Fibroblast of skin of left quadriceps (primary cell): ENCODE results near the gene MNX1.

Experiments
- DNase-seq, 2 experiments: peaks; one replicate each; pipeline ENCODE4 v3.0.0-alpha.2; 2013; ENCODE audit warnings: low read depth in 2 of 2

The MNX1 gene

DNA sequence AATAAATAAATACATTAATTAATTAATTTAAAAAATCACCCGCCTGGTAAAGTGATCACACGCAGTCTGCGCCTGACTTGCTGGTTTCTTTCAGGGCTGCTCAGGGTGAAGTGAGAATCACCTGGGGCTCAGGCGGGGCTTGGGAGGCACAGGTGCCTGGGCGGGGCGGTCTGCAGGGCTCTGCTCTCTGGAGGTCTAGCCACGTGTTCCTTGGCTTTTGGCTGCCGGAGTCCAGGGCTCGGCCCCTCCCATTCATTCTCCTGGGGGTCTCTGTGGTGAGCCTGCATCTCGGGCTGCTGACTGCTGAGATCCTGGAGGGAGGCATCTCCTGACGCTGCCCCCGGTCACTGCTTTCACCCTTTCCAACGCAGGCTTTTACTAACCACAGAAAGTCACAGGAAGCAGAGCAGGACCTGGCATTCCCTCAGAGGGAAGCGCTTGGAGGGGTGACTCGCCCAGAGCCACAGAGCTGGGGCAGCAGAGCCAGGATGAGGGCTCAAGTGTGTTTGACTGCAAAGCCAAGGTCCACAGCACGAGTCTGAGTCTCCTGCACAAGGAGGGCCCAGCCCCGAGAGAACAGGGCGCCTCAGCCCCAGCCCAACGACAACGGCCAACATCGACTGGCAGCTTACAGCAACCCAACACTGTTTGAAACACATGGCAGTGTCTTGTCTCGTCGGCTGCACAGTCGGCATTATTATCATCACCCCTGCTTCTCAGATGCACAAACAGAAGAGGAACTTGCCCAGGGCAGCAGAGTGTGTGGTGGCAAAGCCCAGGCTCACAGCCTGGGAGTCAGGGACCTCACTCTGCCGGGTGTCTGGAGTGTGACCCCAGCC, 22.4 kb upstream of the MNX1 start:
- no peak for DNase-seq

DNA sequence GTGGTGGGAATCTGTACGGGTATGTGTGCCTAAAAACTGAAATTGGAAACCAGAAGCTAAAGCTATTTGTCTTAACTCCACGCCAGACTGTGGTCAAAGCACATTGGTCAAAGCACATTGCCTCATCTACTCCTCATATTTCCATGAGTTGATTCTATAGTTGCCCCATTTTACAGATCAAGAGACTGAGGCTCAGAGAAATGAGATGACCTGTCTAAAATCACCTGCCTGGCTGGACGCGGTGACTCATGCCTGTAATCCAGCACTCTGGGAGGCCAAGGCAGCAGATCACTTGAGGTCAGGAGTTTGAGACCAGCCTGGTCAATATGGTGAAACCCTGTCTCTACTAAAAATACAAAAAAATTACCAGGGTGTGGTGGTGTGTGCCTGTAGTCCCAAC, 21.7 kb upstream of the MNX1 start:
- DNase-seq, result no peak

DNA sequence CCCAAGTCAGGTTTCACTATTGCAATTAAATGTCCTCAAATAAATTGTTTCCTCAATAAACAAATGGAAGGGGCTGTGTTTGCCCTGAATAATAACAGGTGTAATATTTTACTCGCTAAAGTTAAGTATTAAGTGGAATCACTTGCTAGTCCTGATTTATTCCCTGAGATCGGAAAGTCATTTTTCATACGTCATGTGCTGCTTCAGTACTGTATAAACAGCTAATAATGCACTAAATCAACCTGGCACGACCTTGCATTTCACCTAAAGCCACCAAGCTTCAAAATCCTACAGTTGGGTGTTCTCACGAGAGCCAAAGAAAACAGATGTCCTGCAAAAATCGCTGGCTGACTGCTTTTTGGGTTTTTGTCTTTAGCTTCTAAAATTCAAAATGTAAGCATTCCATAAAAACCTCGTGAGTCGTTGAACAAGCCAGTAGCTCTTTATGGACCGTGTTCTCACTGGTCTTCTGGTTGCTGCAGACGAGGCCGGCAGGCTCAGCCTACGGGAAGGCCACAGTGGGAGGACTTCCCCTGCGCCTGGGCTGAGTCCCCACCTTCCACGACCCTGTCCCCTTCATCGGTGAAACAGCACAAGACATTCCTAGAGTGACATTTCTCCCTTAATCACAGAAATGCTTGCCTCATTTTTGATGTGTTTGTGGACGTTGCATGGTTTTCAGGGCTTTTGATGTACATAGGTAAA, 17.9 kb upstream of the MNX1 start:
- DNase-seq, result no peak

DNA sequence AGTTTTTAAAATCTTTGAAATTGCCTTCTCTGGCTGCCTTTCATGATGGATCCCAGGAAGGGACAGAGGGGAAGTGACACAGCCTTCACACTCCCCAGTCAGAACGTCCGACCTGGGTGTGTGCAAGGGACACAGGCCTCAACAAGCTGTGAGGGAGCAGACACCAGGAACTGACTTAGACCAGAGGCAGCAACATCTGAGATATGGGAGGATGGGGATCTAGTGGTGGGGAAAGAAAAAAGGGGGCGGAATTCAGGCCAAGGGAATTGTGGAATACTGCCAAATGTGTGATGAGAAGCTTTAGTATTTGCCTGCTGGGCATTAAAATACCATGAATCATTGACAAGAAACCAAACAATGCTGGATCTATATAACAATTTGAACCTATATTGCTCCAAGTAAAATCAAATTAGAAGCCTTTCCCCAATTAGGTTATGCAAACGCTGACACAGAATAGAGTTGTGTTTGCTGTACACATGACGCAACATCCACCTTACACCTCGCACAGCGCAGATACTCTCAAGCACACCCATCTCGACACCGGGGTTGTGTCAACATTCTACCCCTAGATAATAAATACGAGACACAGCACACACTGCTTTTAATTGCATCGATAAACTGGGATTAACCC, 17.2 kb upstream of the MNX1 start:
- no peak for DNase-seq

DNA sequence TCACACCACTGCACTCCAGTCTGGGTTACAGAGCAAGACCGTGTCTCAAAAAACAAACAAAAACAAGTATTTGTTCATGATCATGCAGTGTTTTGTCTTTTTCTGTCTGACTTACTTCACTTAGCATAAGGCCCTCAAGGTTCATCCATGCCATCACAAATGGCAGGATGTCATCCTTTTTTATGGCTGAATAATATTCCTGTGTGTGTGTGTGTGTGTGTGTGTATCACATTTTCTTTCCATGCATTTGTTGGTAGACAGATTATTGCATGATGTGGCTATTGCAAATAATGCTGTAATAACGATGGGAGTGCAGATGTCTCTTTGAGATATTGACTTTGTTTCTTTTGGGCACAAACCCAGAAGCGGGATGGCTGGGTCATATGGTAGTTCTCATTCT, 14.3 kb upstream of the MNX1 start:
- DNase-seq, result no peak

DNA sequence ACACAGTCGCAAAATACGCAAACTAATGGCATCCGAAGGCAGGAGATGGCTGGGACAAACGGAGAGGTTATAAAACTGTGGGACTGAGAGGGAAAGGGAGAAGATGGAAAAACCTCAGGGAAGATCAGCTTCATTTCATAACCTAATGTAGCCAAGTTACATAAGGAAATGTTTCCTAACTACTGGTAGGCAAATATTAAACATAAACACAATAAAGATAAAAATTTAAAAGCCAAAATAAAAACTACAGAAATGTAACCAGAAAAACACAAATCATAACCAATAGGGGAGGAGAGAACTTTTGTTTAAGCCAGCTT, 13.1 kb upstream of the MNX1 start:
- DNase-seq, result no peak

DNA sequence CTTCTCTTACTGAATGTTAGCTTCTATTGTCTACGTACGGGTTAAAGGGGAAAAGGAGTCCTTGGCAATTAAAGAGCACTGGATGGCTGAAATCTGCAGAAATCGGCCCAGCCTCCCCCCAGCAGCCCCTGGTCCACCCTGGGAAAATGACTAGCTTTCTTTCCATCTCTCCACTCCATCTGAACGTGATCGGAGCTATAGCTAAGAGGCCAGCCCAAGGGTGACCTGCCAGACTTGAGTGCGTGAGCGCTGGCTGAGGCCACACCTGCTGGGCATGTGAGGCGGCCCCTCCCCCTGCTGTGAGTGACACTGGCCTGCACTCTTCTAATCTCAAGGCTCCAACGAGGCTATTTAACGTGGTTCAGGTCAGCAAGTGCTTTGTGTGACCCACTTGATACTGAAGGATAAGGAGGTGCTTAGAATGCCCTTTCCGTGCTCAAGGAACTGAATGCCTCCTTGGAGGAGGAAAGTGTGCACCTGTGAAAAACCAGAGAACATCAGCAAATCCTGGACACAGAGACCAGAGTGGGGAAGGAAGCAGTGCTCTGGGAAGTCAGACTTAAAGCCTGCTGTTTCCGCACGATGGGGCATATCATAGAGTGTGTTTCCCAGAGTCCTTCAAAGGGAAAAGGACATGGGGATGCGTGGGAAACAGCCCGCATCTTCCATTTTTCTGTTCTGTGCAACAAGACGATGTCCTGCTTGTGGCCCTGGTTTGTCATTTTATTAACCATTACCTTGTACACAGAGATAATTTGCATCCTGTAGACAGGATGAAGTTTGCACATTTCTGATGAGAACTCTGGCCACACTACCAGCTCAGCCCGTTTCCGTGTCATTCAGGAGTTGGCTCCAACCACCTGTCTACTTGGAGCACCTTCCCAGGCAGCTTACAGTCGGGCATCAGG, 12.5 kb upstream of the MNX1 start:
- no peak for DNase-seq

DNA sequence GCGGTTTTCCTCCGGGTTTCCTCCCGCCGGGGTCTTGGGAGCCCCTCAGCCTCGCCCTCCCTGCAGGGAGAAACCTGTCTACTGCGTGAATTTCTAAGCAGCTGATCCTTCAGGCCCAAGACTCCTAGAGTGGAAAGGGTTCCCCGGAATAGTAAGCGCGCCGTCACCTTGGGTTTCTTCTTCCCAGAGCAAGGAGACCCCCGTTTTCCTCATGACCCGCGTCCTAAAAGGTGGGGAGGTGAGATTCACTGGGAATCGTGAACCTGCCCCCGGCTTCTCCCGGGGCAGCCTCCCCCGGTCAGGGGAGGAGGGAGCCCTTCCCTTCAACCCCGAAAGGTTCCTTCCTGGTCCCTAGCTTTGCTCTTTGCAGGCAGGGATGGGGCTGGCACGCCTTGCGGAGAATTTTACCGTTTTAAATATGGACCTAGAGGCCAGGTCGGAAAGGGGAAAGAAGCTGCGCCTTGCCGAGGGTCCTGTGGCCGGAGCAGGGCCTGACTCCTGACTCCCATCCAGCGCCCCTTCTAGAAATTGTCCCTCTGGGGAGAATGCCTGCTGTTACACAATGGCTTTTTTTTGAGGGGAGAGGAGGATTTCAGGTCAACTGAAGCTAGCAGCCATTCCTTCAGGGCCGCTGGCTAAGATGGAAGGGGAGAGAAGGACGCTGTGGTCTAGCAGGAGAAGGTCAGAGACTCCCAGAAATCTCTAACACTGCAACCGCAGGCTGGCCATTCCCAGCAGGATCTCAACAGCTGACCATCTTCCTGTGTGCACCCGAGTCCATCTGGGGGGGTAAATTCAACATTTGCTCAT, 11.6 kb upstream of the MNX1 start:
- DNase-seq, result no peak

DNA sequence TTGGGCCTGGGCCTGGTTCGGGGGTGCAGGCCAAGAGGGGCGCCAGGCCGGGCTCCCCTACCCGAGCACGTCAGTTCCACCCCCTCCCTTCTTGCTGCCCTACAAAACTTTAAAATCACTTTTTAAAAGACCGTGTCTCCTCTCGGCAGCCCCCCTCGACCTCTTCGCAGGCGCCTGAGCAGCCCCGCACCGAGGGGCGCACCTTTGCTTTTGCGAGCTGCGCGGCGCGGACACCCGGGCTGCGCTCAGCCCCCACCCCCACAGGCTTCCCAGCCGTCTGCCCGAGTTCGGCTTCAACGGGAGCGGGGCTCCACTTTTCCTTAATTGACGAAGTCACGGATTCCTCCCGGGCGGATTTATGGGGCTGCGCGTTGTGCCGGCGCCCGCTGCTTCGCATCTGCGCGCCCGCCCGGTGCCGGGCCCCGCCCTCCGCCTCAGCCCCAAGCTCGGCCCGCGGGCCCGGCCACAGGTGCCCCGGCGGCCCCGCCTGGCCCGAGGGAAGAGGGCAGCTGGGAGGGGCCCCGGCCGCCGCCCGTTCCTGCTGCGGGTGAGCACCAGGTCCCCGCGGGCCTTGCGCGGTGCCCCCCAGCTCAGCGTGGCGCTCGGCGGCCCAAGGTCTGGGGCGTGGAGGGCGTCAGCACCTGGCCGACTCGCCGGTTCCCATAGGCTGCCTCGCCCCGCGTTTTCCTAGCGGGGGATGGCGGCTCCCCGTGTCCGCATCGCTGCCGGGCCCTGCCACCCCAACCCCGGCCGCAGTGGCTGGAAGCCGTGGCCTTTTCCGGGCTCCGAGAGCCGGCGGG, 10.8 kb upstream of the MNX1 start:
- DNase-seq, result no peak

DNA sequence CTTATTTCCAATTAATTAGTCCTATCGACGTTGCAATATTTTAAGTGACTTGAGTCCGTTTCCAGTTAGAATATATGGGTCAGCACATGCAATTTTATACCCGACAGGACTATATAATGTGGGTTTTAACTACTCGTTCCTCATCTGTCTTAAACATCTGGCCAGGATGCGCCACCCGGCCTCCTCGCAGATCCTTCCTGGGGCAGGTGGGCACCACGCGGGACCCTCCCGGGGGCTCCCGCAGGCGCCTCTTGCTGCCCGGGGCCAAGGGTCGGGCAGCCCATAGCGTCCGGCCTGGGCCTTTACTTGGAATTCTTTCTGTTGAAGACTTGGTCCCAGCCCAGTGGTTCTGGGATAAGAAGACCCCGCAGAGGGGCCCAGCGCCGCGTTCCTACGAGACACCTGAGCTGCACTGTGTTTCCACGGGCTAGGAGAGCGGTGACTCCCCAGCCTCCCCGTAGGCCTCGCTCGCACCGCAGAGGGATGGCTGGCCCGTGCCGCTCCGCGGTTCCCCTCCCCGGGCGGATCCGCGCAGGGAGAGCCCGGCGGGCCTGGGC, 10.1 kb upstream of the MNX1 start:
- no peak for DNase-seq

DNA sequence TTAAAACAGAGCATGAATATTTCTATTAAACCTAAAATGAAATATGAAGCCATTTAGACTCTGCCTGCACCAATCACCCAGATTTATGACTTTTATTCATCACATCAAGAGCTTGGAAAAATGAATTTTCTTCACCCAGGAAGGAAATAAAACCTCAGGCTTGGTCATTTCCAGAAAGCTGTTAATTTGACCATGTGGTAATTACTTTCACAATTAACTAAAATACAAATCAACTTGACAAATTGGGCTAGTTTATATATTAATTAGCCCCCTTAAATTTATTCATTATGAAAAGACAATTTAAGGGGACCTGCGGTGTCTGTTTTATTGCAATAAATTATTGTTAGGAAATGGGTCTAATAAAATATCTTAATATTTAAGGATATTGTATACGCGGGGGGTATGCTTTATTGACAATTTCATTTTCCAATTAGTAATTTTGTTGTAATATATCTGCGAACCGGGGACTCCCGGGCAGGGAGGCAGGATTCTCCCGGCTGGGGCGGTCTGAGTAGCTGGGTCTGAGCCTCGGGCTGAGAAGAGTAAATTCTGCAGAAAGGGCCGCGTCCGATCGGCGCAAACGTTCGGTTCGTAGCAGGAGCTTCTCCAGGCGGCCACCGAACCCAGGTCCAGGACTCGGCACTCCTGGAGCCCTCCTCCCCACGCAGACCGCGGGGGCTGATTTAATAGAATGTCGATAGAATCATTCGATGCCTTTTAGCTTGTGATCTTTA, 9.4 kb upstream of the MNX1 start:
- no peak for DNase-seq

DNA sequence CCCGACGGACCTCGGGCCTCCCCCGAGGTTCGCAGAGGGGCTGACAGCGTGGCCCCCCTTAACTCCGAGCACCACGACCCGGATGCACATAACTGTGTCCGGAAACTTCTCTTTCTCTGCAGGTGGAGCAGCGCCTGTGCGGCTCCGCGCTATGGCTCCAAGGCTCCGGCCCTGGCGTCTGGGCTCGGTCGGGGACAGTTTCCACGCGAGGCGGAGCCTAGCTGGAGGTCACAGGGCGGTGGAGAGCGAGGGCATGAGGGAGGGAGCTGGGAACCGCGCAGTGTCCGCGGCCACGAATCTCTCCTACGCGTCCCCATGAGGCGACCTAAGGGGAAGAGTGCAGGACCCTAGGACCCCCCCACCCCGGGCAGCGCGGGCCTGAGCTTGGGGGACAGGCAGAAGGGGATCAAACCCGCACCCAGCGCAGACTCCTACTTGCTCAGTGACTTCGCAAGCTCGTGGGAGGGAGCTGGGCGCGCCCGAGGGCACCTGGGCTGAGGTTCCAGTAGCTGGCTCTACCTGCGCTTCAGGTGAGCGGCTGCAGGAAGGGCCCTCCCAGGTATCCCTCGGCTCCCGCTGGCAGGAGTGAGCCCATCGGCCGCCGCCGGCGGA, 8.6 kb upstream of the MNX1 start:
- no peak for DNase-seq

DNA sequence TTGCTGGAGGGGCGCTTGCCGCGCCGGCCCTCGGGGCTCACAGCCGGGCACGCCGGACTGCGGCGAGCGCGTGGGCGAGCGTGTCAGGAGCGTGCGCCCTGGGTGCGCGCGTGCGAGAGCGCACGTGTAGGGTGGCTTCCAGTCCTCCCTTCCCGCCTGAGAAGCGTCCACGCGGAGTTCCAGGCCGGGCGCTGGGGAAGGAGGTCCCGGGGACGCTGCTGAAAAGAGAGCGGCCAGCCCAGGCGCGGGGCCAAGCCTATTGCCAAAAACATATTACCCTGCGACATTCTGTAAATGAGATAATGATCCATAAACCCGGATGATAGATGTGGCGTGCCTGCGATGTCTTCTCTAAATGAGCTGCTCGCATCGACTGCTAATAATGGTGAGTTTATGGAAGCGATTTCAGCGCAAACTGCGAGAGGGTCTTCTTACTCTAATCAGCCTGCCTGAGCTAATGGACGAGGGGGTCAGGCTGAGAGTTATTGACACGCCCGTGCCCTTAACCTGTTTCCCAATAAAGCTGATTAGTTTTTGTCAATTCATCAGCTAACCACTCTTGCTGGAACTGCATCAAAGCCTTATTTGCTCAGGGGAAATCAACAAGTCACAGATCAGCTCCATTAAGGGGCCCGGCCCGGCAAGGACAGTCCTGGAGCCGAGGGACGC, 8.0 kb upstream of the MNX1 start:
- no peak for DNase-seq

DNA sequence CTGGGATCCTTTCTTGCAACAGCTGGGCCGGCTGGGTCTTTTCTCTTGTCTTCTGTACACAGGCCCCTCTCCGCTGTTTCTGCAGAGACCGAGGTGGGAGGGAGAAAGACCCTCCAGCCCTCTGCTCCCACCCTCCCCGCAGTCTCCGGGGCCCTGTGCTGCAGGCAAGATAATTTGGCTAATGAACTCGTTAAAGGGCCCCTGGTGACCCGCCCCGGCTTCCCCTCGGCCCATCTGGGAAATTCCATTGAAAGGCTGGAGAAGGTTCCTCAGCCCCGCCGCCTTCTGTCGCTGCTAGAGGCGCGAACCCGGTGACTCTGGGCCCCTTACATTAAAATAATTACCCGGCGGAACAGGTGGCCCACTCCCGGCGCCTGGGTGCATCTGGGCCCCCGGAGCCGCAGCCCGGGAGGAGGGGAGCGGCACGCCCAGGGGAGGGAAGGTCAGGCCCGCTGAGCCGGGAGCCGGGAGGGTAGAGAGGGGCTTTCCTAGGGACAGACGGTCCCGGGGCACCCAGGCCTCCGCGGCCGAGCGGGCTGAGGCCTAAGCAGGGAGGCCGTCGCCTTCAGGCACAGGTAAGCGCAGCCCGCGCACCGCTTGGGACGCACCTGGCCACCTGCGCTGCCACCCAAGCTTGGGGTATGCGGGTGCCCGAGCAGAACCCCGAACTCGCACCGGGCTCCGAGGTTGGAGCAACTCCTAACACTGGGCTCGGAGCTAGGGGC, 7.3 kb upstream of the MNX1 start:
- no peak for DNase-seq

DNA sequence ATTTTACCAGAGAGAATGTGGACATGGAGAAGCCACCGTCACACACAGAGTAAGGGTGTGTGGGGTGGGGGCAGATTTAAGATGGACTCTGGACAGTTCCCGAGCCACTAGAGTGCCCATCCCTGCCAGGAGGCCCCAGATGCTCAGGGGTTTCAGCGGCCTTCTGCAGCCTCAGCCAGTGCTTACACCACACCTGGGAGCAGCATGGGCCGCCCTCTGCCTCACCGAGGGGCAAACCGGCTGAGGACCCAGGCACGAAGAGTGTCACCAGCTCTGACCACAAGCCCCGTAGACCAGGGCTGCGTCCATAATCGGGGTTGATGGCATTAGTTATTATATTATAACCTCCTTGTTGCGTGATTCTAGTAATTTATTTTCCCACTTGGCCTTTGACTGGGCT, 6.7 kb upstream of the MNX1 start:
- no peak for DNase-seq

DNA sequence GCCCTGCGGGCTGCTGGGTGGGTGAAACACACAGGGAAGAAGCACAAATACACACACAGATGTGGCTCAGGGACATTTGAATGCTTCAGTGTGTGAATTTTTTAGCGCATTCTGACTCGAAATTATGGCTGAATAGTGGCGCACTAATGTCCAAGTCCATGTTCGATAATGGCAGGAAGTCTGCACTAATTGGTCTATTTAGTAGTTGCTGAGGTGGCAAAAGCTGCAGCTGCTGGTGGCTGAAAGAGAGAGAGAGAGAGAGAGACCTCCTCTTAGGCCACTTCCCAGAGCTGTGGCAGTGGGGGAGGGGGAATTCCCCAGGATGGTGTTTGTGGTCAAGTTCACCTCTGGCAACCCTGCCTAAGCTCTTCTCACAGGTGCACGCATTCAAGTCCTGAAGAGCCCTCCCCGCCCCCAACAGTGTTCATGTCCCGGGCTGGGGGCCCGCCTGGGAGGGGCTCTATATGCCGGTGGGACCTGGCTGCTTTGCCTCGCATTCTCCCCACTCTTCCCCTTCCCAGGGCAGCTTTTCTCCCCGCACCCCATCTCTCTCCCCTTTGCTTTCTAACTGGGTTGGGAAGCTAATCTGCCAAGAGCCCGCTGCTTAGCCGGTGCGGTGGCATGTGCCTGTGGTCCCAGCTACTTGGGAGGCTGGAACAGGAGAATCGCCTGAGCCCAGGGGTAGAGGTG, 6.0 kb upstream of the MNX1 start:
- DNase-seq, result no peak

DNA sequence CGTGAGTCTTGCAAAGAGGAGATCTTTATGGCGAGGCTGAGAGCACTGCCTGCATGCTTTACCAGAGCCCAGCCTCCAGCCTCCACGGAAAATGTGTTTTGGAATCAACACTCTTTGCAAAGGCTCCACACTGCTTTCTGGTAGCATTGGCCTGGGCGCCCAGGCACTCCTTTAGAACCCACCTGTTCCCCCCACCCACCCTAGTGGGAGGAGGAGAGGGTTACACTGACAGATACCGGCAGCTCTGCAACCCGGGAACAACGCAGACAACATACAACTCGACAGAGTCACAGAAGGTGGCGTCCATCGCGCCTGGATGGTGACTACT, 5.5 kb upstream of the MNX1 start:
- DNase-seq, result no peak
